Measurements from ENCODE around the gene TMEM141. TPM values are rescaled to one million over a fixed set of nuclear protein-coding genes. Genes with fewer than 3 reads are reported as not detected.

The TMEM141 gene
- total and polyA plus RNA-seq, 10 of the 15 experiments (the other 5 are each of a cell fraction or from before 2014, with no cell fraction given), result 7.8 to 48.6 (median 34.4) TPM

GRCh38 chr9:136742591-136743391 is 48.4 kb upstream of the TMEM141 start, which contains the start of gene LCN10:
TSS of gene LCN10 (minus strand) at chr9:136742940. CDS start at chr9:136742903, 37 bp downstream.
- FAIRE-seq (no peak), ATAC-seq (peak; percentile 51), DNase-seq (ENCODE audit: low read depth, low spot score) (no peak)
- Histone ChIP-seq H3K27me3 (replicated peaks in 1 of 2; ENCODE audit: control insufficient read depth in 2 of 2, insufficient read depth in 2 of 2, low read length in 1 of 2) (peaks cover 0 to 8% of the 10 kb centered on the region in 2 experiments; a peak in 3 of 4 replicates), H3K36me3 (ENCODE audit: control insufficient read depth in 2 of 2, insufficient read depth in 2 of 2, low read length in 1 of 2) (no peaks in the 10 kb centered on the region), H3K4me1 (ENCODE audit: control insufficient read depth, insufficient read depth, low read length) (peaks cover 15% of the 10 kb centered on the region), H3K9me3 (replicated peaks; ENCODE audit: control insufficient read depth, insufficient read depth, low read length) (no peaks in the 10 kb centered on the region), H3K27ac (ENCODE audit: control insufficient read depth, insufficient read depth) (no peak within 1 kb of the TSS), H2AFZ (ENCODE audit: control insufficient read depth, low read depth, low read length) (peak within 1 kb of the TSS; percentile 44; the same call in 1 of the 2 replicates), H3K9ac (ENCODE audit: control insufficient read depth, insufficient read depth, low read length) (no peak within 1 kb of the TSS), H4K20me1 (ENCODE audit: control insufficient read depth, insufficient read depth) (no peaks in the 10 kb centered on the region), H3K4me2 (ENCODE audit: control insufficient read depth, insufficient read depth) (peak within 1 kb of the TSS; percentile 79), H3K79me2 (ENCODE audit: control insufficient read depth, insufficient read depth, low read length) (no peaks in the 10 kb centered on the region), H3K4me3 (peak within 1 kb of the TSS; percentile 33; the same call in 1 of the 2 replicates)
- in situ Hi-C loops (cut with MboI) (no loop called here), intact Hi-C loops (cut with micrococcal nuclease; ENCODE audit: unreplicated experiment) (no loop called here)
- TF ChIP-seq WRNIP1 (IDR thresholded peaks at IDR 0.05; ENCODE audit: borderline replicate concordance, low read depth, low read length), result no peak
- TF ChIP-seq CTCF (IDR thresholded peaks at IDR 0.05 in 2 of 3, conservative IDR thresholded peaks at IDR 0.05 in 1 of 3; ENCODE audit: control insufficient read depth in 2 of 3, extremely low read depth in 1 of 3, insufficient read depth in 1 of 3, low read depth in 3 of 3, low read length in 3 of 3), result peak in 1 of 3 experiments; percentile 21; a peak in 1 of 6 replicates
- TF ChIP-seq BHLHE40 (IDR thresholded peaks at IDR 0.05; ENCODE audit: borderline replicate concordance in 1 of 2, low read depth in 2 of 2, low read length in 1 of 2), result 0 out of 4 replicates have a peak, but pooled peaks of 1 of the 2 experiments have one; percentile 7
- TF ChIP-seq PML (IDR thresholded peaks at IDR 0.05; ENCODE audit: low read length), result no peak
- ChIA-PET RAD21 (ENCODE audit: unreplicated experiment) (interaction anchor here (0.5 to 1.2 kb wide), 3 partner anchors 13 to 28 kb away, joined by 3 to 4 read pairs (median 3); no protein-coding TSS in a partner anchor), POLR2A (interaction anchor here (0.6 to 2.3 kb wide), 2 partner anchors 14 to 68 kb away, joined by 3 to 15 read pairs; no protein-coding TSS in a partner anchor), CTCF (interaction anchor here (0.6 to 1.8 kb wide), 4 partner anchors 13 to 325 kb away, joined by 3 to 7 read pairs (median 4); partner anchors contain the start of gene LCN8), SMC1A (ENCODE audit: uncharacterized antibody, unreplicated experiment) (interaction anchor here (1.0 to 2.2 kb wide), 2 partner anchors 16 to 42 kb away, joined by 3 to 7 read pairs; no protein-coding TSS in a partner anchor)
- no TSS peak for BruUV-seq (replicated peaks)
- WGBS (ENCODE audit: insufficient coverage, insufficient replicate concordance, low lambda C conversion rate, missing lambda C conversion rate), result 10% methylated on average over 23 of the region's 25 CpGs
